Right ventricle myocardium inferior (tissue), 1 donor: ENCODE measurements around the gene STK17A. TPM values are rescaled to one million over a fixed set of nuclear protein-coding genes. Genes with fewer than 3 reads are reported as not detected.
"Not testable (repeated sequence)": the region's sequence is repeated elsewhere in the genome, so short reads cannot be mapped to it uniquely, and the experiment has no call there.

Experiments used
- ATAC-seq: fragments of 200-7000 bp; cut with Tn5 transposase; one replicate; pipeline ENCODE4 v1.9.1; 2020; ENCODE audit warnings: mild to moderate bottlenecking, moderate library complexity
- DNase-seq: peaks from one replicate; pipeline ENCODE4 v3.0.0; 2021; ENCODE audit errors: missing footprints
- intact Hi-C: fragments of 100-400 bp; cut with DNase I; formaldehyde crosslinking; loops from one replicate; pipeline ENCODE4 v1.11.0; 2022
- total RNA-seq: library from RNA; stranded (reverse); fragmentation: NEBNext Ultra II Directional; extraction: Animal tissue kit (Norgen Biotek cat#: 25700); gene quantifications from one replicate; pipeline ENCODE4 v1.2.1, GENCODE V29; 2021
- donor health status: DM: no; HTN: yes; CAD: no; lungs with severe emphysema.

The STK17A gene
- total RNA-seq, 1 donor from 2014 or later: 28.1 TPM

- DNase-seq (no peak), ATAC-seq (no peak)
- intact Hi-C loops: no loop called here
Observed at GRCh38 chr7:43621729-43622448, 39.0 kb downstream of the STK17A start.

GRCh38 chr7:43624156-43624555, 41.2 kb downstream of the STK17A start:
- DNase-seq (no peak), ATAC-seq (no peak)
- intact Hi-C loops: no loop called here

DNA sequence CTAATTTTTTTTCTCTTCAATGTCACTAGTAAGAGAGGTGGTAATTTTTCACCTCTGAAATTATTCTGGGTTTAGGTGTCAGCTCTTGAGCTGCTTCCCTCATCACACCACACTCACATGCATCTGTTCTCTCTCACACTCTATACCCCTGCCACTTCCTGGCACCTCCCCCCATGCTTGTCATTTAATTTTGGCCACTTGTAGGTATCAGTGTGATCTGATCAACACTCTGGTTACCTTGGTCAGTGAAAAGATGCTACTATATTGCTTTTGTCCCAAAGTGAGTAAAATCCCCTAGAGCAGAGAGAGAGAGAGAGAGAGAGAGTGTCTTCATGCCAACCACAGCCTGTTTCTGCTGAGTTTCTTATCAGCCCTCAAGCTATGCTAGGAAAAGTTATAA, 42.5 kb downstream of the STK17A start:
- intact Hi-C loops: no loop called here
- DNase-seq: no peak
- peak; percentile 31 for ATAC-seq

DNA sequence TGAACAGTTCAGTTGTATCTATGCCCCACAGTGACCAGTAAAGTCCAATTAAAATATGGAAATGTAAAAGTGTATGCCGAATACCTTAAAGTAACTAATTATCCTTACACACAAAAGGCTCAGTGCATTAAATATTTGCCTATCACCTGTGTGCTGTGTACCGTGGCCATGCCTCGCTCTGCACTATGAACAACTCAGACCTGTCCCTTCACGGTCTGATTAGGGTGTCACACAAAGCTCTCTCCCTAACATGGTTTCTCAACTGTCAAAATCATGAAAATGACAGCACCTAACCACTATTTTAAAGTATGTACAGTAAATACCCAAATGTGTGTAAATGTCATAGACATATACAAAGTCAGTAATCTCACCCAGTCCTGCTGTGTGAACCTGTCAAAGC, 43.1 kb downstream of the STK17A start:
- DNase-seq (no peak), ATAC-seq (peak; percentile 52)
- intact Hi-C loops: no loop called here

GRCh38 chr7:43626695-43627094, 43.8 kb downstream of the STK17A start:
- no peak for ATAC-seq
- intact Hi-C loops: no loop called here
- DNase-seq: no peak

- ATAC-seq, intact Hi-C loops, DNase-seq: not testable (repeated sequence)
Observed at GRCh38 chr7:43627798-43628197, 44.9 kb downstream of the STK17A start.

DNA sequence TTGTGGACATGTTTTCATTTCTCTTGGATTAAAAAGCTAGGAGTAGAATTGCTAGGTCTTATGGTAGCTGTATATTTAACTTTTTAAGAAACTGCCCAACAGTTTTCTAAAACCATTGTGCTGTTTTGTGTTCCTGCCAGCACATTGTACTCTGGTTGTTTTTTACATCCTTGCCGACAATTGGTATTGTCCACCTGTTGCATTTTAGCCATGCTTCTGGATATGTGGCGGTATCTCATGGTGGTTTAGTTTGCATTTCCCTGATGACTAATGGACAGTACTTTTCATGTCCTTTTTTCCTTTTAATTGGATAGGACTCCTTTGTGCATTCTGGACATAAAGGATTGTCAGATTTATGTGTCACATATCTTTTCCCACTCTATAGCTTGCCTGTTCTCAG, 45.5 kb downstream of the STK17A start:
- ATAC-seq: no peak
- intact Hi-C loops: no loop called here
- DNase-seq: no peak

DNA sequence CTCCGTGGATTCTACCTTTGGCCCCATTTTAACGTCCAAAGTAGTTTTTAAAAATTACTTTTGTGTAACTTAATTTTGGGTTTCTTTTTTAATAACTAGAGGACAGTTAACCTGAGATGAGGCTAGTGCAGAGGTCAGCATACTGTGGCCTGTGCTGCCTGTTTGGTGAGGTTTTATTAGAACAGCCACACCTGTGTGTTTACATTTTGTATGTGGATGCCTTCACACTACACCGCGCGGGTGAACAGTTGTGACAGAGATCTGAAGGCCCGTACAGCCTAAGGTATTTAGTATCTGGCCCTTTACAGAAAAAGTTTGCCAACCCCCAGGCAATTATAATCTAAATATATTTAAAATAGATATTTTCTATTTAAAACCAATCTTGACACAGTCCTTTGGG, 46.9 kb downstream of the STK17A start:
- intact Hi-C loops: no loop called here
- ATAC-seq (no peak), DNase-seq (no peak)

GRCh38 chr7:43630482-43630881, 47.6 kb downstream of the STK17A start:
- DNase-seq (no peak), ATAC-seq (no peak)
- intact Hi-C loops: no loop called here

- ATAC-seq: no peak
- no peak for DNase-seq
- intact Hi-C loops: no loop called here
Observed at GRCh38 chr7:43631559-43631958, 48.7 kb downstream of the STK17A start.

DNA sequence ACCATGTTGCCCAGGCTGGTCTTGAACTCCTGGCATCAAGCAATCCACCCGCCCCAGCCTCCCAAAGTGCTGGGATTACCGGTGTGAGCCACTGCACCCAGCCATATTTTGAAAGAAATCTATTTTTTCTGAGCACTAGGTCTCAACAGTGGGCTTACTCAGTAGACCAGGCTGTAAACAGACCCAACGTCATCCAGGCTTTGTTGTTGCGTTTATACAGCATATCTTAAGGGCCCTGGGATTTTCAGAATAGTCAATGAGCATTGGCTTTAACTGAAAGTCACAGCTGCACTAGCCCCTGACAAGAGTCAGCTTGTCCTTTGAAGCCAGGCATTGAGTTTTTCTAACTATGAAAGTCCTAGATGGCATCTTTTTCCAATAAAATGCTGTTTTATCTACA, 49.8 kb downstream of the STK17A start:
- DNase-seq (no peak), ATAC-seq (no peak)
- intact Hi-C loops: no loop called here

GRCh38 chr7:43634384-43634783, 51.5 kb downstream of the STK17A start:
- intact Hi-C loops: no loop called here
- ATAC-seq: no peak
- no peak for DNase-seq

- ATAC-seq (no peak), DNase-seq (no peak)
- intact Hi-C loops: no loop called here
Observed at GRCh38 chr7:43636093-43636492, 53.2 kb downstream of the STK17A start.

DNA sequence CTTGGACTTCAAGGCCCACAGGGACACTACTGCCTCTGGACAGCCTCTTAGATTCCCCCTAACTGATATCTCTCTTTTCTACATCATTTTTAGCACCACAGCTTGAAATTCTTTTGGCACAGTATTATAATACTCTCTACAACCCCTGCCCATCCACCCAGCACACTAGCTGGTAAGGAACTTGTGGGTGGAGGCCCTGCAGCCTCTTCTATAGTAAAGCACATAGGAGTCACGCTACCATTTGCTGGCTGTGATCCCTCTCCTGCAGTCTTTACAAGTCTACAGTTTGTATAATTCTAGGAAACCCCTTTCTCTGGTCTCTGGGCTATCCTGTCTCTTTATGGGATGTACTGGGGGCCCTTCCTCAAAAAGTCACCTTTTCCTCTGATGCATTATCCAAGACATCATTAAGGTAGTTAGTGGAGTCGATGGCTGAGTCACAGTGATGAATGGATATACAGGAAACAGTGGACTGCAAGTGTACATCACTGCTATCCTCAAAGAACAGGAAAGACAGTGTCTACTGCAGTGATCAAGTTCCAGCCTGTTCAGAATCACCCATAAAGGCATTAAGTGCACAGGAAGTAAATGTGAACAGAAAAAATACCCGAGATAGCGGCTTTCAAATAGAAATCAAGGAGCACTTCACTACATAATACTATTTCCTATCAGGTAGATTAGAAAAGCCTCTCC, 54.4 kb downstream of the STK17A start:
- DNase-seq (no peak), ATAC-seq (no peak)
- intact Hi-C loops: no loop called here

- ATAC-seq (peak; percentile 61), DNase-seq (no peak)
- intact Hi-C loops: no loop called here
Observed at GRCh38 chr7:43639858-43640491, 57.1 kb downstream of the STK17A start.

DNA sequence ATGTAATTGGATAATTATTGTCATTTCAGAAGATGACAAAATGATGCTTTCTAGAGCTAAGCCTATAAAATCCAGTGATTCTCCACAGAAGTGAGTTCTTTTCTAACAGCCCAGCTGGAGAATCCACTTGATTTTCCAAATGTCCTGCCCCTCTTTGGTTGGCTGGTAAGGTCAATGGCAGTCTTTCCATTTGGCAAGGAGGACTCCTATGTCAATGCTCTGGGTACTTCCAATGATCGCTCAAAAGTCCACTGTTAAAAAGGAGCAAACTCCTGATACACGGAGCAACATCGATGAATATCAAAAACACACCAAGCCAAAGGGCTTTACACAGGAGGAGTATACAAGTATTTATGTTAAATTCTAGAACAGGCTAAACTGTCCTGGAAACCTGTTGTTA, 57.8 kb downstream of the STK17A start:
- ATAC-seq (no peak), DNase-seq (no peak)
- intact Hi-C loops: no loop called here

- intact Hi-C loops: no loop called here
- ATAC-seq (no peak), DNase-seq (no peak)
Observed at GRCh38 chr7:43642897-43643630, 60.2 kb downstream of the STK17A start.

GRCh38 chr7:43643846-43644245, 60.9 kb downstream of the STK17A start:
- intact Hi-C loops: no loop called here
- ATAC-seq (no peak), DNase-seq (no peak)

GRCh38 chr7:43645699-43646226, 62.9 kb downstream of the STK17A start:
- ATAC-seq: no peak
- intact Hi-C loops: no loop called here
- no peak for DNase-seq
